Astrocyte (in vitro differentiated cells and primary cell): ENCODE results near the gene GPR156.

ENCODE experiments used
- CTCF ChIP-seq: IDR thresholded peaks from 2 replicates; pipeline ENCODE4 v1.5.1; 2011; ENCODE audit warnings: low read depth, mild to moderate bottlenecking, inconsistent platforms, low read length, moderate library complexity; ENCODE audit not compliant: insufficient read depth
- EZH2 ChIP-seq: IDR thresholded peaks from 2 replicates; pipeline ENCODE4 v1.6.1; 2012; ENCODE audit warnings: mild to moderate bottlenecking, low read length, inconsistent platforms; ENCODE audit not compliant: insufficient read depth

- no peak for TF ChIP-seq CTCF
- no peak for TF ChIP-seq EZH2
These were observed 66.0 kb downstream of the GPR156 start for GRCh38 chr3:120218981-120219380.
